ENCODE measurements around the gene ILF3. TPM values are rescaled to one million over a fixed set of nuclear protein-coding genes. Genes with fewer than 3 reads are reported as not detected.

ILF3 gene
- total and polyA plus RNA-seq, 2 of the 13 experiments (the other 11 are each of a cell fraction or from before 2014, with no cell fraction given), result 120 to 173 TPM

DNA sequence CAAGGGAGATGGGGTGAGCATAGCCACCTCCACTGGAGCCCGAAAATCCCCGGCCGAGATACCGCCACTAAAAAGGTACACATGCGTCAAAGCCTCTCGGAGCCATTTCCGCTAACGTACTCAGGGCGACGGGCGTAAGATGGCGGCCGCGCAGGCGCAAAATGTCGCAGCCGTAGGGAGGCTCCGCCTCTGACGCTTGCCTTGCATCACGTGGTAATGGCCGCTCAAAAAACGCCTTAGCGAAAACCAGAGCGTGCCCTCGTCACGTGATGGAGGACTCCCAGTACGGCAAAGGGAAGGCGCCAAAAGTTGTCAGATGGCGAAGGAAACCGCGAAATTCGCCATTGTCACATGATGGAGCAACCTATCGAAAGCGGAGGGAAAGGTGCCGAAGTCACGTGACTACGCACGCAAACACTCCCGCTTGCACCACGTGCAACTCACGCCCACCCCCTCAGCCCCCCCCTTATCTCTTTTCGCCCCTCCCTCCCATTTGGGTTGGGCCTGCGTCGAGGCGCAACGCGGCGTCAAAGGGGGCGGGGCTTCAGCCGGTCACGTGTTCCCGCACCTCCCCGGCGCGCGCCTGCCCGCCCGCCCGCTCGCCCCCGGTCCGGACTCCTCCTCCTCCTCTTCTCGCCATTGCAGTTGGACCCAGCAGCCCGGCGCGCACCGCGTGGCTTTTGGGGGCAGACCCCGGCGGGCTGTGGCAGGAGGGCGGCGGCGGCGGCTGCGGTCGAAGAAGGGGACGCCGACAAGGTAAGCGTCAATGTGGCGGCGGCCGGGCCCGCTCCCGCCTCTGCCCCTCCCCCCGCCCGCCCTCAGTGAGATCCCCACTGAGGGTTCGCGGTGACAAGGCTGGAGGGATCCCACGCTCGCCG is at the start of gene ILF3 (continued):
- TF ChIP-seq LCORL (IDR thresholded peaks at IDR 0.05) (peak; percentile 95), LCORL (CRISPR knock-in tag; IDR thresholded peaks at IDR 0.05) (peak; percentile 84), YY1 (IDR thresholded peaks at IDR 0.05; ENCODE audit: insufficient read depth, insufficient replicate concordance, low read depth, low read length) (peak; percentile 97), KLF11 (CRISPR knock-in tag; IDR thresholded peaks at IDR 0.05) (peak; percentile 96), KDM6A (CRISPR knock-in tag; IDR thresholded peaks at IDR 0.05; ENCODE audit: low read depth) (no peak; the same call in 1 of the 2 replicates), FOSL2 (CRISPR knock-in tag; IDR thresholded peaks at IDR 0.05) (peak; percentile 77), ZNF207 (IDR thresholded peaks at IDR 0.05; ENCODE audit: borderline replicate concordance) (peak; percentile 100), MBNL3 (CRISPR knock-in tag; conservative IDR thresholded peaks at IDR 0.05) (no peak), PHF8 (CRISPR knock-in tag; IDR thresholded peaks at IDR 0.05) (peak; percentile 77), ZNF326 (CRISPR knock-in tag; IDR thresholded peaks at IDR 0.05; ENCODE audit: borderline replicate concordance) (no peak), ZNF564 (CRISPR knock-in tag; IDR thresholded peaks at IDR 0.05) (no peak), ATF7 (IDR thresholded peaks at IDR 0.05) (no peak), ATF7 (CRISPR knock-in tag; IDR thresholded peaks at IDR 0.05) (no peak), ZFAT (CRISPR knock-in tag; conservative IDR thresholded peaks at IDR 0.05) (no peak), TOE1 (CRISPR knock-in tag; IDR thresholded peaks at IDR 0.05) (0 out of 2 replicates have a peak, but pooled peaks have one; percentile 27), POLR2A (IDR thresholded peaks at IDR 0.05; ENCODE audit: insufficient read depth in 1 of 2, low read depth in 2 of 2, low read length in 2 of 2) (peak; percentile 87 to 94), ZNF773 (CRISPR knock-in tag; IDR thresholded peaks at IDR 0.05; ENCODE audit: borderline replicate concordance) (peak; percentile 15; the same call in 1 of the 2 replicates), PPARG (CRISPR knock-in tag; conservative IDR thresholded peaks at IDR 0.05) (0 out of 2 replicates have a peak, but pooled peaks have one; percentile 50), ZSCAN25 (CRISPR knock-in tag; IDR thresholded peaks at IDR 0.05) (no peak), FOXM1 (CRISPR knock-in tag; IDR thresholded peaks at IDR 0.05) (no peak), BHLHE40 (IDR thresholded peaks at IDR 0.05; ENCODE audit: low read length) (peak; percentile 99), YEATS2 (CRISPR knock-in tag; IDR thresholded peaks at IDR 0.05; ENCODE audit: borderline replicate concordance) (peak; percentile 99), SAFB2 (CRISPR knock-in tag; IDR thresholded peaks at IDR 0.05; ENCODE audit: borderline replicate concordance, low read depth) (no peak; the same call in 1 of the 2 replicates), IKZF1 (IDR thresholded peaks at IDR 0.05) (no peak), SP140L (CRISPR knock-in tag; IDR thresholded peaks at IDR 0.05; ENCODE audit: borderline replicate concordance) (no peak), MIXL1 (CRISPR knock-in tag; IDR thresholded peaks at IDR 0.05) (peak; percentile 89), HOXA5 (CRISPR knock-in tag; IDR thresholded peaks at IDR 0.05) (0 out of 2 replicates have a peak, but pooled peaks have one; percentile 61), ZFX (CRISPR knock-in tag; IDR thresholded peaks at IDR 0.05; ENCODE audit: low read depth) (peak; percentile 64)
- TF ChIP-seq, protein P1, sequence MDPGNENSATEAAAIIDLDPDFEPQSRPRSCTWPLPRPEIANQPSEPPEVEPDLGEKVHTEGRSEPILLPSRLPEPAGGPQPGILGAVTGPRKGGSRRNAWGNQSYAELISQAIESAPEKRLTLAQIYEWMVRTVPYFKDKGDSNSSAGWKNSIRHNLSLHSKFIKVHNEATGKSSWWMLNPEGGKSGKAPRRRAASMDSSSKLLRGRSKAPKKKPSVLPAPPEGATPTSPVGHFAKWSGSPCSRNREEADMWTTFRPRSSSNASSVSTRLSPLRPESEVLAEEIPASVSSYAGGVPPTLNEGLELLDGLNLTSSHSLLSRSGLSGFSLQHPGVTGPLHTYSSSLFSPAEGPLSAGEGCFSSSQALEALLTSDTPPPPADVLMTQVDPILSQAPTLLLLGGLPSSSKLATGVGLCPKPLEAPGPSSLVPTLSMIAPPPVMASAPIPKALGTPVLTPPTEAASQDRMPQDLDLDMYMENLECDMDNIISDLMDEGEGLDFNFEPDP (CRISPR knock-in tag; conservative IDR thresholded peaks at IDR 0.05), result 0 out of 2 replicates have a peak, but pooled peaks have one; percentile 92
- TF ChIP-seq, protein P2, sequence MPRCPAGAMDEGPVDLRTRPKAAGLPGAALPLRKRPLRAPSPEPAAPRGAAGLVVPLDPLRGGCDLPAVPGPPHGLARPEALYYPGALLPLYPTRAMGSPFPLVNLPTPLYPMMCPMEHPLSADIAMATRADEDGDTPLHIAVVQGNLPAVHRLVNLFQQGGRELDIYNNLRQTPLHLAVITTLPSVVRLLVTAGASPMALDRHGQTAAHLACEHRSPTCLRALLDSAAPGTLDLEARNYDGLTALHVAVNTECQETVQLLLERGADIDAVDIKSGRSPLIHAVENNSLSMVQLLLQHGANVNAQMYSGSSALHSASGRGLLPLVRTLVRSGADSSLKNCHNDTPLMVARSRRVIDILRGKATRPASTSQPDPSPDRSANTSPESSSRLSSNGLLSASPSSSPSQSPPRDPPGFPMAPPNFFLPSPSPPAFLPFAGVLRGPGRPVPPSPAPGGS (CRISPR knock-in tag; IDR thresholded peaks at IDR 0.05), result peak; percentile 59; the same call in 1 of the 2 replicates
- TF ChIP-seq, protein P3, sequence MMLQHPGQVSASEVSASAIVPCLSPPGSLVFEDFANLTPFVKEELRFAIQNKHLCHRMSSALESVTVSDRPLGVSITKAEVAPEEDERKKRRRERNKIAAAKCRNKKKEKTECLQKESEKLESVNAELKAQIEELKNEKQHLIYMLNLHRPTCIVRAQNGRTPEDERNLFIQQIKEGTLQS (CRISPR knock-in tag; IDR thresholded peaks at IDR 0.05), result no peak

All from HepG2 (cell line).